Osteocyte (in vitro differentiated cells): ENCODE measurements around the gene LYPD4. TPM values are rescaled to one million over a fixed set of nuclear protein-coding genes. Genes with fewer than 3 reads are reported as not detected.

Experiments
- DNase-seq: peaks from one replicate; pipeline ENCODE4 v3.0.0; 2021; ENCODE audit warnings: mixed read lengths; ENCODE audit not compliant: unreplicated experiment; ENCODE audit errors: extremely low spot score
- H3K27ac Mint-ChIP-seq: one replicate; pipeline ENCODE4 v1.8.0; 2021; ENCODE audit warnings: mild to moderate bottlenecking, mixed read lengths; ENCODE audit not compliant: unreplicated experiment
- H3K27me3 Mint-ChIP-seq: one replicate; pipeline ENCODE4 v1.8.0; 2021; ENCODE audit warnings: mixed read lengths; ENCODE audit not compliant: unreplicated experiment
- H3K36me3 Mint-ChIP-seq: one replicate; pipeline ENCODE4 v1.8.0; 2021; ENCODE audit warnings: mixed read lengths; ENCODE audit not compliant: unreplicated experiment
- H3K4me1 Mint-ChIP-seq: one replicate; pipeline ENCODE4 v1.8.0; 2021; ENCODE audit warnings: mixed read lengths; ENCODE audit not compliant: unreplicated experiment
- H3K4me3 Mint-ChIP-seq: one replicate; pipeline ENCODE4 v1.8.0; 2021; ENCODE audit warnings: mild to moderate bottlenecking, moderate library complexity, mixed read lengths; ENCODE audit not compliant: unreplicated experiment
- H3K9me3 Mint-ChIP-seq: one replicate; pipeline ENCODE4 v1.8.0; 2021; ENCODE audit warnings: mixed read lengths; ENCODE audit not compliant: unreplicated experiment
- CTCF ChIP-seq: fragments of 200-600 bp; sonication (generic); IDR thresholded peaks from 2 replicates; pipeline ENCODE4 v1.5.0; 2021; ENCODE audit warnings: antibody characterized with exemption, mild to moderate bottlenecking, moderate library complexity
- total RNA-seq: library from RNA; stranded (reverse); gene quantifications from 2 replicates; pipeline ENCODE4 v1.2.1, GENCODE V29; 2021

The LYPD4 gene
- total RNA-seq, 1 donor from 2014 or later, result not detected

DNA sequence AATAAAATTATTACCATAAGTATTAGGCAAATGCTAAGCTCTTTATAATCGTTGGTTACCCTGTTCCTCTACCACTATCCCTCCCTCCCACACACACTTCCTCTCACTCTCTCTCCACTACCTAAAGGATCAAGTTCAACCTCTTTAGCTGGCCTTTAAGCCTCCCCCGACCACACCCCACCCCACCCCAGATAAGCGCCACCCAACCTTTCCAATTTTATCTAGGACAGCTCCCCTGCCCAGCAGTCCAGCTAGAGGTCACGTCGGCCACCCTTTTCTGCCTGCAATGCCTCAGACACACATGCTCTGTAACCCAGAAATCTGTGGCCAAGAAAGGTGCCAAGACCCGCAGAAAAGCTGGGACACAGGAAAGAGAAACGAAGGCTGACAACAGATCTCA is 1.1 kb downstream of the LYPD4 start:
- no peak for TF ChIP-seq CTCF
- H3K27me3 Mint-ChIP-seq, result peaks cover 22% of the 10 kb centered on the region
- no peak overlapping the region for H3K27ac Mint-ChIP-seq
- H3K4me3 Mint-ChIP-seq, result no peak overlapping the region
- DNase-seq, result no peak
- H3K9me3 Mint-ChIP-seq, result no peaks in the 10 kb centered on the region
- no peaks in the 10 kb centered on the region for H3K4me1 Mint-ChIP-seq
- no peaks in the 10 kb centered on the region for H3K36me3 Mint-ChIP-seq

DNA sequence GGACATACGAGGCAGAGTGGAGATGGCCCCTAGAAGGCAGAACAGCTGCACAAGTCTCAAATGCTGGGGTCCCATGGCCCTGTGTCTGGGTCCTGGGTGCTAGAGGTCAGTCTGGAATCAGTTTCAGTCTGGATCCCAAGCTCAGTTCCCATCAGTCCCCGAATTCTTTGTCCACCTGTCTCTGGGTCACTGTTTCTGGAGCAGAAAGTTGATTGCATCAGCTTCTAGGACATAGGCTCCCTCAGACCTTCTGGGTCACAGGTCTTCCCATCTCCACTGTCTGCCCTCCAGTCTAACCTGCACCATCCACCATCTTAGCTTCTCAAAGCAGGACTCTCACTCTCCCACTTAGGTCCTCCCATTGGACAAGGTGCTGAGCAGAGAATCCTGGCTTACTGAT is 5.3 kb downstream of the LYPD4 start:
- no peak for DNase-seq
- H3K4me1 Mint-ChIP-seq, result no peaks in the 10 kb centered on the region
- H3K27me3 Mint-ChIP-seq, result peaks cover 36% of the 10 kb centered on the region
- H3K9me3 Mint-ChIP-seq, result no peaks in the 10 kb centered on the region
- H3K27ac Mint-ChIP-seq, result no peak overlapping the region
- TF ChIP-seq CTCF, result no peak
- H3K36me3 Mint-ChIP-seq, result no peaks in the 10 kb centered on the region
- H3K4me3 Mint-ChIP-seq, result no peak overlapping the region

GRCh38 chr19:41837981-41838708 is 6.3 kb downstream of the LYPD4 start:
- Mint-ChIP-seq H3K36me3 (no peaks in the 10 kb centered on the region), H3K27ac (no peak overlapping the region), H3K4me3 (no peak overlapping the region), H3K9me3 (no peaks in the 10 kb centered on the region), H3K4me1 (no peaks in the 10 kb centered on the region), H3K27me3 (peaks cover 34% of the 10 kb centered on the region)
- TF ChIP-seq CTCF, result no peak
- DNase-seq, result no peak

- DNase-seq, result no peak
- Mint-ChIP-seq H3K27ac (no peak overlapping the region), H3K9me3 (no peaks in the 10 kb centered on the region), H3K4me1 (no peaks in the 10 kb centered on the region), H3K4me3 (no peak overlapping the region), H3K27me3 (peaks cover 29% of the 10 kb centered on the region), H3K36me3 (no peaks in the 10 kb centered on the region)
- TF ChIP-seq CTCF, result peak; percentile 49
Measured at GRCh38 chr19:41821003-41821735, 23.3 kb downstream of the LYPD4 start.

DNA sequence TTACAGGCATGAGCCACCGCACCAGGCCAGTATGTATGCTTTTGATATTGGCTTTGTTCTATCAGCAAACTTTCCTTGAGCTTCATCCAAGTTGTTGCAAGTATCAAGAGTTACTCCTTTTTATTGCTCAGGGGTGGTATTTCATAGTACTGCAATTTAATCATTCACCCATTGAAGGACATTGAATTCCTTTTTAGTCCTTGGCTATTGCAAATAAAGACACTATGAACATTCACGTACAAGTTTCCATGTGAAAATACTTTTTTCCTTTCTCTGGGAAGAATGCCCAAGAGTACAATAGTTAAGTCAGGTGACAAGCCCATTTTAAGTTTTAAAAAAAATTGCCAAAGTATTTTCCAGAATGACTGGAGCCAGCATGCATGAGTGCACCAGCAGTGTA is 27.7 kb downstream of the LYPD4 start:
- Mint-ChIP-seq H3K27me3 (peaks cover 8% of the 10 kb centered on the region), H3K27ac (no peak overlapping the region), H3K9me3 (no peaks in the 10 kb centered on the region), H3K4me1 (no peaks in the 10 kb centered on the region), H3K36me3 (no peaks in the 10 kb centered on the region), H3K4me3 (no peak overlapping the region)
- no peak for TF ChIP-seq CTCF
- no peak for DNase-seq
